Measurements from ENCODE around the gene DCAF17. TPM values are rescaled to one million over a fixed set of nuclear protein-coding genes. Genes with fewer than 3 reads are reported as not detected.

DCAF17 gene
- total and polyA plus RNA-seq, 2 of the 13 experiments (the other 11 are each of a cell fraction or from before 2014, with no cell fraction given) = 13.7 to 30.0 TPM

- no peak for TF ChIP-seq RNF219 (CRISPR knock-in tag; IDR thresholded peaks at IDR 0.05)
- no peak for TF ChIP-seq ARID2 (CRISPR knock-in tag; IDR thresholded peaks at IDR 0.05; ENCODE audit: borderline replicate concordance)
- peak; percentile 55 for TF ChIP-seq HNRNPLL (IDR thresholded peaks at IDR 0.05; ENCODE audit: low read depth, low read length, poor library complexity, severe bottlenecking)
- TF ChIP-seq HIC2 (CRISPR knock-in tag; IDR thresholded peaks at IDR 0.05; ENCODE audit: low read depth) = peak; percentile 50; the same call in 1 of the 2 replicates
- TF ChIP-seq MTF2 (CRISPR knock-in tag; IDR thresholded peaks at IDR 0.05; ENCODE audit: borderline replicate concordance) = peak; percentile 73
- TF ChIP-seq ZNF121 (CRISPR knock-in tag; IDR thresholded peaks at IDR 0.05) = no peak
- no peak for TF ChIP-seq RAD21 (CRISPR knock-in tag; IDR thresholded peaks at IDR 0.05)
- no peak for TF ChIP-seq NBN (conservative IDR thresholded peaks at IDR 0.05)
- TF ChIP-seq ZBTB14 (CRISPR knock-in tag; IDR thresholded peaks at IDR 0.05) = 0 out of 2 replicates have a peak, but pooled peaks have one; percentile 7
- TF ChIP-seq PBX3 (CRISPR knock-in tag; IDR thresholded peaks at IDR 0.05; ENCODE audit: borderline replicate concordance) = 0 out of 2 replicates have a peak, but pooled peaks have one; percentile 17
- TF ChIP-seq TFAP4 (IDR thresholded peaks at IDR 0.05; ENCODE audit: borderline replicate concordance, low read depth) = no peak
- no peak for TF ChIP-seq ZNF337 (CRISPR knock-in tag; IDR thresholded peaks at IDR 0.05; ENCODE audit: borderline replicate concordance, low read depth)
- no peak for TF ChIP-seq RAD51 (IDR thresholded peaks at IDR 0.05; ENCODE audit: borderline replicate concordance)
Observed at GRCh38 chr2:171523088-171524017, 89.3 kb downstream of the DCAF17 start (continued).
